Testis (tissue), 2 donors: ENCODE data around the gene FERMT3.

Source experiments
- CTCF ChIP-seq, 3 experiments: fragments of 450-650 bp in 2 of 3; fragments of 200-600 bp in 1 of 3; sonication (generic) in 1 of 3; IDR thresholded peaks; one replicate each; pipeline ENCODE4 v1.5.1; 2016 to 2019; ENCODE audit warnings: antibody characterized with exemption in 3 of 3, mild to moderate bottlenecking in 2 of 3, moderate library complexity in 1 of 3
- POLR2A ChIP-seq: fragments of 450-650 bp; IDR thresholded peaks from one replicate; pipeline ENCODE4 v1.6.1; 2017; ENCODE audit warnings: antibody characterized with exemption, mild to moderate bottlenecking, moderate library complexity

GRCh38 chr11:64255135-64256128, 48.9 kb downstream of the FERMT3 start:
- no peak for TF ChIP-seq CTCF (IDR thresholded peaks at IDR 0.05)
- no peak for TF ChIP-seq POLR2A
